ENCODE measurements around the gene FAU. TPM values are rescaled to one million over a fixed set of nuclear protein-coding genes. Genes with fewer than 3 reads are reported as not detected.
"Not testable (repeated sequence)": the region's sequence is repeated elsewhere in the genome, so short reads cannot be mapped to it uniquely, and the experiment has no call there.

FAU gene
- total RNA-seq, 1 experiment from 2014 or later: 1,001 TPM

DNA sequence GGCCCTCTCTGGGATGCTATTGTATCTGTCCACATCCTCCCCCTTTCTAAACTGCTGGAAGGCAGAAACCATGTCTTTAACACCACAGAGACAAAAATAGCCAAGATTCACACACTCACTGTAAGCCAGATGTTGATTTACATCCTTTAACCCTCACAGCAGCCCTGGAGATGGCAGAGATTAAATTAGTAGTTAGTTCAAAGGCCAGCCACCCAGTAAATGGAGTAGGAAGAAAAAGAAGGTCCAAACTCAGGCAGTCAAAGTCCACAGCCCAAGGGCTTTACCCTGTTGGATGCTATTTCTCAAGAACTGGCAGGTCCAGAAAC lies 2.3 kb downstream of the FAU start:
- in situ Hi-C loops (cut with HindIII; ENCODE audit: low pct_unique_long_range_greater_than_20kb, low sequenced_read_pairs): no loop called here
- no peaks in the 10 kb centered on the region for H3K27me3 ChIP-seq (ENCODE audit: control insufficient read depth, insufficient read depth, low read length)
- ATAC-seq: no peak
- peaks cover 16% of the 10 kb centered on the region for H3K36me3 ChIP-seq (ENCODE audit: control insufficient read depth, insufficient read depth, low read length)
- BruUV-seq (replicated peaks): no TSS peak
- ChIA-PET POLR2A (no interaction called here), CTCF (interaction anchor here (0.7 kb wide), 1 partner anchor 290 kb away, joined by 4 read pairs; no protein-coding TSS in a partner anchor)
- no peak overlapping the region for H3K27ac ChIP-seq (ENCODE audit: low read length)
- no peaks in the 10 kb centered on the region for H3K9me3 ChIP-seq (ENCODE audit: control insufficient read depth, insufficient read depth, low read depth, low read length)
- H3K4me1 ChIP-seq (ENCODE audit: control insufficient read depth, insufficient read depth, low read length): peaks cover 24% of the 10 kb centered on the region
- intact Hi-C loops (cut with micrococcal nuclease; ENCODE audit: unreplicated experiment): loop anchor here (10.0 kb wide), 1 partner anchor 275 kb away; the partner anchor contains the start of gene CDC42BPG
- H3K4me3 ChIP-seq (ENCODE audit: low read depth in 2 of 2, low read length in 2 of 2): no peak overlapping the region
- DNase-seq (ENCODE audit: low read depth, low spot score): no peak
- TF ChIP-seq, protein P1, sequence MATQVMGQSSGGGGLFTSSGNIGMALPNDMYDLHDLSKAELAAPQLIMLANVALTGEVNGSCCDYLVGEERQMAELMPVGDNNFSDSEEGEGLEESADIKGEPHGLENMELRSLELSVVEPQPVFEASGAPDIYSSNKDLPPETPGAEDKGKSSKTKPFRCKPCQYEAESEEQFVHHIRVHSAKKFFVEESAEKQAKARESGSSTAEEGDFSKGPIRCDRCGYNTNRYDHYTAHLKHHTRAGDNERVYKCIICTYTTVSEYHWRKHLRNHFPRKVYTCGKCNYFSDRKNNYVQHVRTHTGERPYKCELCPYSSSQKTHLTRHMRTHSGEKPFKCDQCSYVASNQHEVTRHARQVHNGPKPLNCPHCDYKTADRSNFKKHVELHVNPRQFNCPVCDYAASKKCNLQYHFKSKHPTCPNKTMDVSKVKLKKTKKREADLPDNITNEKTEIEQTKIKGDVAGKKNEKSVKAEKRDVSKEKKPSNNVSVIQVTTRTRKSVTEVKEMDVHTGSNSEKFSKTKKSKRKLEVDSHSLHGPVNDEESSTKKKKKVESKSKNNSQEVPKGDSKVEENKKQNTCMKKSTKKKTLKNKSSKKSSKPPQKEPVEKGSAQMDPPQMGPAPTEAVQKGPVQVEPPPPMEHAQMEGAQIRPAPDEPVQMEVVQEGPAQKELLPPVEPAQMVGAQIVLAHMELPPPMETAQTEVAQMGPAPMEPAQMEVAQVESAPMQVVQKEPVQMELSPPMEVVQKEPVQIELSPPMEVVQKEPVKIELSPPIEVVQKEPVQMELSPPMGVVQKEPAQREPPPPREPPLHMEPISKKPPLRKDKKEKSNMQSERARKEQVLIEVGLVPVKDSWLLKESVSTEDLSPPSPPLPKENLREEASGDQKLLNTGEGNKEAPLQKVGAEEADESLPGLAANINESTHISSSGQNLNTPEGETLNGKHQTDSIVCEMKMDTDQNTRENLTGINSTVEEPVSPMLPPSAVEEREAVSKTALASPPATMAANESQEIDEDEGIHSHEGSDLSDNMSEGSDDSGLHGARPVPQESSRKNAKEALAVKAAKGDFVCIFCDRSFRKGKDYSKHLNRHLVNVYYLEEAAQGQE (IDR thresholded peaks at IDR 0.05; ENCODE audit: insufficient read depth in 1 of 2, low read depth in 2 of 2, low read length in 1 of 2): no peak
- TF ChIP-seq POLR2AphosphoS5 (IDR thresholded peaks at IDR 0.05; ENCODE audit: low read depth, low read length): no peak
- TF ChIP-seq SIN3A (IDR thresholded peaks at IDR 0.05; ENCODE audit: borderline replicate concordance, insufficient read depth, low read depth, low read length): no peak
- no peak for TF ChIP-seq TCF7L2 (IDR thresholded peaks at IDR 0.05; ENCODE audit: low read depth, low read length)
- TF ChIP-seq, protein P2, sequence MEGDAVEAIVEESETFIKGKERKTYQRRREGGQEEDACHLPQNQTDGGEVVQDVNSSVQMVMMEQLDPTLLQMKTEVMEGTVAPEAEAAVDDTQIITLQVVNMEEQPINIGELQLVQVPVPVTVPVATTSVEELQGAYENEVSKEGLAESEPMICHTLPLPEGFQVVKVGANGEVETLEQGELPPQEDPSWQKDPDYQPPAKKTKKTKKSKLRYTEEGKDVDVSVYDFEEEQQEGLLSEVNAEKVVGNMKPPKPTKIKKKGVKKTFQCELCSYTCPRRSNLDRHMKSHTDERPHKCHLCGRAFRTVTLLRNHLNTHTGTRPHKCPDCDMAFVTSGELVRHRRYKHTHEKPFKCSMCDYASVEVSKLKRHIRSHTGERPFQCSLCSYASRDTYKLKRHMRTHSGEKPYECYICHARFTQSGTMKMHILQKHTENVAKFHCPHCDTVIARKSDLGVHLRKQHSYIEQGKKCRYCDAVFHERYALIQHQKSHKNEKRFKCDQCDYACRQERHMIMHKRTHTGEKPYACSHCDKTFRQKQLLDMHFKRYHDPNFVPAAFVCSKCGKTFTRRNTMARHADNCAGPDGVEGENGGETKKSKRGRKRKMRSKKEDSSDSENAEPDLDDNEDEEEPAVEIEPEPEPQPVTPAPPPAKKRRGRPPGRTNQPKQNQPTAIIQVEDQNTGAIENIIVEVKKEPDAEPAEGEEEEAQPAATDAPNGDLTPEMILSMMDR (IDR thresholded peaks at IDR 0.05): no peak

DNA sequence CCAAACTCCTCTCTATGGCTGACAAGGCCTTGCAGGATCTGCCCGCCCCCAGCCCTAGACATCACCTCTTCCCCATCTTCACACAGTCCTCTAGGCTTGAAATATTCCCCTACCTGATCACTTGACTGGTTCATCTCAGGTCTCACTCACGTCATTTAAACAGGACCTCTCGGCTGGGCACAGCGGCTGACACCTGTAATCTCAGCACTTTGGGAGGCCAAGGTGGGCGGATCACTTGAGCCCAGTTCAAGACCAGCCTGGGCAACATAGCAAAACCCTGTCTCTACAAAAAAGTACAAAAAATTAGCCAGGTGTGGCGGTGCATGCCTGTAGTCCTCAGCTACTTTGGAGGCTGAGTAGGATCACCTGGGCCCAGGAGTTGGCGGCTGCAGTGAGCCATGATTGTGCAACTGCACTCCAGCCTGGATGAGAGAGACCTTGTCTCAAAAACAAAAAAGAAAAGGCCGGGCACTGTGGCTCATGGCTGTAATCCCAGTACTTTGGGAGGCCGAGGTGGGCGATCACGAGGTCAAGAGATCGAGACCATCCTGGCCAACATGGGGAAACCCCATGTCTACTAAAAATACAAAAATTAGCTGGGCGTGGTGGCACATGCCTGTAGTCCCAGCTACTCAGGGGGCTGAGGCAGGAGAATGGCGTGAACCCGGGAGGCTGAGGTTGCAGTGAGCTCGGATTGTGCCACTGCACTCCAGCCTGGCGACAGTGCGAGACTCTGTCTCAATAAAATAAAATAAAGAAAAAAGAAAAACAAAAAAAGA lies 2.9 kb downstream of the FAU start:
- ATAC-seq; H3K4me3 ChIP-seq (ENCODE audit: low read depth in 2 of 2, low read length in 2 of 2); H3K27me3 ChIP-seq (ENCODE audit: control insufficient read depth, insufficient read depth, low read length); POLR2A ChIA-PET; H3K27ac ChIP-seq (ENCODE audit: low read length); in situ Hi-C loops (cut with HindIII; ENCODE audit: low pct_unique_long_range_greater_than_20kb, low sequenced_read_pairs); DNase-seq (ENCODE audit: low read depth, low spot score); H3K9me3 ChIP-seq (ENCODE audit: control insufficient read depth, insufficient read depth, low read depth, low read length); BruUV-seq (replicated peaks): not testable (repeated sequence)
- intact Hi-C loops (cut with micrococcal nuclease; ENCODE audit: unreplicated experiment): loop anchor here (10.0 kb wide), 1 partner anchor 274 kb away; the partner anchor contains the start of gene CDC42BPG
- Histone ChIP-seq H3K4me1 (ENCODE audit: control insufficient read depth, insufficient read depth, low read length) (peaks cover 24% of the 10 kb centered on the region), H3K36me3 (ENCODE audit: control insufficient read depth, insufficient read depth, low read length) (peaks cover 15% of the 10 kb centered on the region)
- CTCF ChIA-PET: interaction anchor here (0.7 kb wide), 1 partner anchor 290 kb away, joined by 4 read pairs; no protein-coding TSS in a partner anchor

All from Panc1 (cell line).